SK-MEL-5 (cell line): ENCODE data around the gene AHDC1. TPM values are rescaled to one million over a fixed set of nuclear protein-coding genes. Genes with fewer than 3 reads are reported as not detected.

Source experiments
- DNase-seq: peaks from one replicate; pipeline ENCODE4 v3.0.0-alpha.2; 2016; ENCODE audit warnings: low read depth, low spot score
- in situ Hi-C: cut with HindIII; loops from 2 replicates; pipeline ENCODE4 v1.10.0; 2016; ENCODE audit warnings: low sequenced_read_pairs, high pct_unique_total_duplicates, low pct_unique_long_range_greater_than_20kb
- total RNA-seq: library from RNA; depleted of rRNA; stranded (reverse); fragments of >200 nt; shearing (Covaris generic); gene quantifications from 2 replicates; pipeline ENCODE4 v1.2.3, GENCODE V29; 2014

Gene AHDC1
- total RNA-seq, 1 experiment from 2014 or later, result 4.4 TPM

GRCh38 chr1:27593678-27594563 lies 10.0 kb downstream of the AHDC1 start:
- DNase-seq, result no peak
- in situ Hi-C loops, result no loop called here

GRCh38 chr1:27592931-27593677 lies 10.8 kb downstream of the AHDC1 start:
- no peak for DNase-seq
- in situ Hi-C loops, result no loop called here

- in situ Hi-C loops, result no loop called here
- DNase-seq, result no peak
Measured at GRCh38 chr1:27592232-27592930, 11.6 kb downstream of the AHDC1 start.

GRCh38 chr1:27591622-27592021 lies 12.3 kb downstream of the AHDC1 start:
- in situ Hi-C loops, result no loop called here
- no peak for DNase-seq

- DNase-seq, result no peak
- in situ Hi-C loops, result no loop called here
Measured at GRCh38 chr1:27590917-27591508, 12.9 kb downstream of the AHDC1 start.

- no peak for DNase-seq
- in situ Hi-C loops, result no loop called here
Measured at GRCh38 chr1:27589841-27590426, 14.0 kb downstream of the AHDC1 start.

GRCh38 chr1:27589441-27589840 lies 14.5 kb downstream of the AHDC1 start:
- in situ Hi-C loops, result no loop called here
- DNase-seq, result no peak

GRCh38 chr1:27588256-27589232 lies 15.4 kb downstream of the AHDC1 start:
- no peak for DNase-seq
- in situ Hi-C loops, result no loop called here

GRCh38 chr1:27585684-27586083 lies 18.3 kb downstream of the AHDC1 start:
- no peak for DNase-seq
- in situ Hi-C loops, result no loop called here

- DNase-seq, result no peak
- in situ Hi-C loops, result no loop called here
Measured at GRCh38 chr1:27584453-27584852, 19.5 kb downstream of the AHDC1 start.

GRCh38 chr1:27583479-27583878 lies 20.5 kb downstream of the AHDC1 start:
- in situ Hi-C loops, result no loop called here
- no peak for DNase-seq

GRCh38 chr1:27581823-27582243 lies 22.1 kb downstream of the AHDC1 start:
- in situ Hi-C loops, result no loop called here
- DNase-seq, result no peak

GRCh38 chr1:27577504-27578188 lies 26.3 kb downstream of the AHDC1 start:
- in situ Hi-C loops, result no loop called here
- no peak for DNase-seq

- DNase-seq, result no peak
- in situ Hi-C loops, result no loop called here
Measured at GRCh38 chr1:27576806-27577227, 27.1 kb downstream of the AHDC1 start.

GRCh38 chr1:27575840-27576331 lies 28.1 kb downstream of the AHDC1 start:
- DNase-seq, result no peak
- in situ Hi-C loops, result no loop called here
